Vagina (tissue), 2 donors: Measurements from ENCODE around the gene SELENOO. TPM values are rescaled to one million over a fixed set of nuclear protein-coding genes. Genes with fewer than 3 reads are reported as not detected.

Experiments used
- DNase-seq, 2 donors: peaks; one replicate each; pipeline ENCODE4 v3.0.0-alpha.2; 2017; ENCODE audit errors: extremely low spot score in 2 of 2
- H3K27ac ChIP-seq: fragments of 200-600 bp; sonication (generic); one replicate; pipeline ENCODE4 v1.5.1; 2019
- H3K27me3 ChIP-seq: fragments of 200-600 bp; sonication (generic); one replicate; pipeline ENCODE4 v1.5.1; 2019
- H3K36me3 ChIP-seq, 2 donors: fragments of 200-600 bp; sonication (generic); one replicate each; pipeline ENCODE4 v1.5.1; 2017 to 2019
- H3K4me1 ChIP-seq: fragments of 200-600 bp; sonication (generic); one replicate; pipeline ENCODE4 v1.5.1; 2019
- H3K4me3 ChIP-seq, 2 donors: fragments of 200-600 bp; sonication (generic); 1 replicate in 1 of 2; 2 replicates in 1 of 2; pipeline ENCODE4 v1.5.1; 2016 to 2019
- H3K9me3 ChIP-seq: fragments of 200-600 bp; sonication (generic); one replicate; pipeline ENCODE4 v1.5.1; 2019
- POLR2A ChIP-seq, 2 donors: fragments of 450-650 bp; IDR thresholded peaks; one replicate each; pipeline ENCODE4 v1.6.1; 2017; ENCODE audit warnings: antibody characterized with exemption in 2 of 2, mild to moderate bottlenecking in 2 of 2, moderate library complexity in 2 of 2
- POLR2AphosphoS5 ChIP-seq, 2 donors: sonication (generic); formaldehyde crosslinking; IDR thresholded peaks; one replicate each; pipeline ENCODE4 v1.9.0; 2017; ENCODE audit warnings: antibody characterized with exemption in 2 of 2, mild to moderate bottlenecking in 2 of 2, low read depth in 1 of 2; ENCODE audit not compliant: insufficient read depth in 1 of 2
- intact Hi-C: fragments of 100-400 bp; cut with DNase I; formaldehyde crosslinking; loops from one replicate; pipeline ENCODE4 v1.15.1; 2023
- total RNA-seq: library from RNA; depleted of rRNA; stranded (reverse); fragments of >200 nt; gene quantifications from one replicate; pipeline ENCODE4 v1.2.3, GENCODE V29; 2016
- TF ChIP-seq, protein P1 (sequence below), 3 experiments: fragments of 450-650 bp in 2 of 3; fragments of 200-600 bp in 1 of 3; sonication (generic) in 1 of 3; IDR thresholded peaks; one replicate each; pipeline ENCODE4 v1.5.1; 2017 to 2019; ENCODE audit warnings: antibody characterized with exemption in 3 of 3, mild to moderate bottlenecking in 2 of 3, moderate library complexity in 2 of 3

Gene SELENOO
- total RNA-seq, 1 donor from 2014 or later, result 39.0 TPM

DNA sequence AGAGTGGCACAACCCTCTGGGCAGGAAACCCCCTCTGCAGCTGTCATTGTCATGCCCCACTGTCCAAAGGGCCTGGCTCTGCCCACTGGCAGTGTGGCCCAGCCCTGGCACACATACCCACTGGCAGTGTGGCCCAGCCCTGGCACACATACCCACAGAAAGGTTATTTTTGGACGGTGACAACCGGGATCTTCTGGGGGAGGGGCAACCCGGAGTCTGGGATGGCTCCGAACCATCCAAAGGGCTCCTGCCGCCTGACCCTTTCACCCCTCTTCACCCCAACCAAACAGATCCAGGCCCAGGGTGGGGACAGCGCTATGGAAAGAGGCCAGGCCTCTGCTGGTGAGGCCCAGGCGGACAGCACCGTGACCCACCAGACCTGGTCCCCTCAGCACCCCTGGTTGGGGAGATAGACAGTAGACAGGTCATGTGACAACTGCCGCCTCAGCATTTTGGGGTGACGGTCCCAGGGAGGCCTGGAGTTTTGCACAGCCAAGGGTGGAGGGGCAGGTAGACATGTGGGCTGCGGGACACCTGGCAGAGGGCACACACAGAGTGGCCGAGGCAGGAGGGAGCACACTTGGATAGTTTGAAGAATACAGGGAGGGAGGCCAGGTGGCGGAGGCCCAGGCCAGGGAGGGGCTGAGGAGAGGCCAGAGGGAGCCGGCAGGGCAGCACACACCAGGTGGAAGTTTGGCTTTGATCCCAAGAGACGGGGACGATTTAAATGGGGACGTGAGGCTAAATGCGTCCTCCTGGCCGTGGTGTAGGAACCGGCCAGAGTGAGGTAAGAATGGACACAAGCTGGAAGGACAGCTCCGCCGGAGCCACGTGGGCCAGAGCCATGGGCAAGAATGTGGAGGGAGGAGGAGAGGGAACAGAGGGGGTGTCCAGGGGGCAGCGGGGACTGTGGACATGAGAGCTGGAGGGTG lies 57.8 kb downstream of the SELENOO start:
- no peak overlapping the region for H3K4me3 ChIP-seq
- H3K27me3 ChIP-seq, result no peaks in the 10 kb centered on the region
- peaks cover 23% of the 10 kb centered on the region for H3K4me1 ChIP-seq
- DNase-seq, result no peak
- intact Hi-C loops, result no loop called here
- no peaks in the 10 kb centered on the region for H3K9me3 ChIP-seq
- H3K36me3 ChIP-seq, result no peaks in the 10 kb centered on the region
- H3K27ac ChIP-seq, result no peak overlapping the region
- TF ChIP-seq, protein P1, sequence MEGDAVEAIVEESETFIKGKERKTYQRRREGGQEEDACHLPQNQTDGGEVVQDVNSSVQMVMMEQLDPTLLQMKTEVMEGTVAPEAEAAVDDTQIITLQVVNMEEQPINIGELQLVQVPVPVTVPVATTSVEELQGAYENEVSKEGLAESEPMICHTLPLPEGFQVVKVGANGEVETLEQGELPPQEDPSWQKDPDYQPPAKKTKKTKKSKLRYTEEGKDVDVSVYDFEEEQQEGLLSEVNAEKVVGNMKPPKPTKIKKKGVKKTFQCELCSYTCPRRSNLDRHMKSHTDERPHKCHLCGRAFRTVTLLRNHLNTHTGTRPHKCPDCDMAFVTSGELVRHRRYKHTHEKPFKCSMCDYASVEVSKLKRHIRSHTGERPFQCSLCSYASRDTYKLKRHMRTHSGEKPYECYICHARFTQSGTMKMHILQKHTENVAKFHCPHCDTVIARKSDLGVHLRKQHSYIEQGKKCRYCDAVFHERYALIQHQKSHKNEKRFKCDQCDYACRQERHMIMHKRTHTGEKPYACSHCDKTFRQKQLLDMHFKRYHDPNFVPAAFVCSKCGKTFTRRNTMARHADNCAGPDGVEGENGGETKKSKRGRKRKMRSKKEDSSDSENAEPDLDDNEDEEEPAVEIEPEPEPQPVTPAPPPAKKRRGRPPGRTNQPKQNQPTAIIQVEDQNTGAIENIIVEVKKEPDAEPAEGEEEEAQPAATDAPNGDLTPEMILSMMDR (IDR thresholded peaks at IDR 0.05), result no peak
- TF ChIP-seq POLR2A (IDR thresholded peaks at IDR 0.05) (no peak), POLR2AphosphoS5 (IDR thresholded peaks at IDR 0.05; ENCODE audit: insufficient read depth in 1 of 2, low read depth in 1 of 2) (no peak)

DNA sequence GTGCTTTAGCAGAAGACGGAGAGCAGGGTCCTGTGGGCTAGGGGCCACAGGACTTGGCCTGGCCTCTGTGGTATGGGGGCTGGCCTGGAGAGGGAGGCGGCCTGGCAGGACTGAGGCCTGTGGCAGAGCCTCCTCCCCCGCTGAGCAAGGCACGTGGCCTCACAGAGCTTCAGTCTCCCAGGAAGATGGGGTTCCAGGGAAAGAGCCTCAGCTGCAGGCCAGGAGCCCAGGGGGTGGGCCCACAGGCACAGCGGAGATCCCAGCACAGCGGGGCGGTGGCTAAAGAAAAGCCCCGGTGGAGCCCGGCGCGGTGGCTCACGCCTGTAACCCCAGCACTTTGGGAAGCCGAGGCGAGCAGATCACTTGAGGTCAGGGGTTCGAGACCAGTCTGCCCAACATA lies 58.5 kb downstream of the SELENOO start:
- H3K27ac ChIP-seq, result no peak overlapping the region
- intact Hi-C loops, result no loop called here
- peaks cover 23% of the 10 kb centered on the region for H3K4me1 ChIP-seq
- H3K36me3 ChIP-seq, result no peaks in the 10 kb centered on the region
- DNase-seq, result no peak
- H3K4me3 ChIP-seq, result no peak overlapping the region
- TF ChIP-seq POLR2AphosphoS5 (IDR thresholded peaks at IDR 0.05; ENCODE audit: insufficient read depth in 1 of 2, low read depth in 1 of 2), result no peak
- TF ChIP-seq, protein P1 (IDR thresholded peaks at IDR 0.05), result no peak
- H3K27me3 ChIP-seq, result no peaks in the 10 kb centered on the region
- H3K9me3 ChIP-seq, result no peaks in the 10 kb centered on the region

DNA sequence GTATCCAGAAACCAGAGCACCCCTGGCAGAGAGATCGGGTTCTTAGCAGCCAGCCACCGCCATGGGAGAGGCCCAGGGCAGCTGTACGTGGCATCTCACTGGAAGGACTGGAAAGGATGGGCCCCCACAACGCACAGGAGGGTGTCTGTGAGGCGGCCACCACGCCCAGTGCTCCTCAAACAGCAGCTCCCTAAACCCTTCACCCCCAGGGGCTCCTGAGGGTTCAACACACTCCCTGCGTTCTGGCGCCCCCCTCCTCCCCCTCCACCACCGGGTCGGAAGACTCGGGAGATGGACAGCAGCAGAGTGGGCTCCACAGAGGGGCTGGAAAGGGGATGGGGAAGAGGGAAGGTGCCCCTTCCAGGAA lies 59.6 kb downstream of the SELENOO start:
- H3K36me3 ChIP-seq, result no peaks in the 10 kb centered on the region
- no peak for DNase-seq
- no peaks in the 10 kb centered on the region for H3K27me3 ChIP-seq
- H3K4me3 ChIP-seq, result peak overlapping the region; percentile 49 to 70
- no peaks in the 10 kb centered on the region for H3K9me3 ChIP-seq
- TF ChIP-seq POLR2A (IDR thresholded peaks at IDR 0.05) (no peak), POLR2AphosphoS5 (IDR thresholded peaks at IDR 0.05; ENCODE audit: insufficient read depth in 1 of 2, low read depth in 1 of 2) (no peak)
- TF ChIP-seq, protein P1 (IDR thresholded peaks at IDR 0.05), result no peak
- intact Hi-C loops, result loop anchor here (10.0 kb wide), 1 partner anchor 264 kb away; the partner anchor contains the start of gene SCO2
- peaks cover 23% of the 10 kb centered on the region for H3K4me1 ChIP-seq
- peak overlapping the region; percentile 44 for H3K27ac ChIP-seq

DNA sequence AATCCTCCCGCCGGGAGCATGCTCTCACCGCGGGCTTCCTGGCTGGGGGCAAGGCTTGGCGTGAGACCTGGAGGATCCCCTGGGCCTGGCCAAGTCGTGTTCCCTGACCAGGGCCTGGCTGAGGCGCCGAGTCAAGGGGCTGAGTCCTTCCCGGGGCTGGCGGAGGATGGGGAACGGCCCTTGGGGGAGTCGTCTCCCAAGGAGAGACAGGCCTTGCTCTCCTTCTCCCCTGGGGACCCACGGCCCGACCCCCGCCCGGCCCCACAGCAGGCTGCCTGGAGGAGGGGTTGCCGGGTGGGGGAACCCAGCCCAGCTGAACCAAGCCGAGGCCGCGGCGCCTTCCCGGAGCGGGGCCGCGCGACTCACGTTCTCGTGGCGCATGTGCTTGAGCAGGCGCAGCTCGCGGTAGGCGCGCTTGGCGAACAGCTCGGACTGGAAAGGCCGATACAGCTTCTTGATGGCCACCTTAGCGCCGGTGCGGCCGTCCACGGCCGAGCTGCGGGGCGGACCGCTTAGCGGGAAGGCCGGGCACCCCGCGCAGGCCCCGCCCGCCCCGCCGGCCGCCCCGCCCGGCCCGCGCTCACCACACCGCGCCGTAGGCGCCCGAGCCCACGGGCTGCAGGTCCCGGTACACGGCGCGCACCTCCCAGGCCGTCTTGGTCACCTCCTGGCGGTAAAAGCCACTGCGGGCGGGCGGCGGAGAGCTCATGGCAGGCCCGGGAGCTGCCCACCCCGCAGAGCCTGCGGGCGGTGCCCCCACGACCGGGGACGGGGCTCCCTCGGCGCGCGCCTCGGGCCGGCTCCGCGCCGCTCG lies 60.2 kb downstream of the SELENOO start:
- no peaks in the 10 kb centered on the region for H3K36me3 ChIP-seq
- no peak for DNase-seq
- H3K27me3 ChIP-seq, result no peaks in the 10 kb centered on the region
- intact Hi-C loops, result loop anchor here (10.0 kb wide), 1 partner anchor 264 kb away; the partner anchor contains the start of gene SCO2
- peaks cover 23% of the 10 kb centered on the region for H3K4me1 ChIP-seq
- peak overlapping the region; percentile 49 to 70 for H3K4me3 ChIP-seq
- H3K9me3 ChIP-seq, result no peaks in the 10 kb centered on the region
- peak overlapping the region; percentile 44 for H3K27ac ChIP-seq
- no peak for TF ChIP-seq POLR2A (IDR thresholded peaks at IDR 0.05)
- TF ChIP-seq, protein P1 (IDR thresholded peaks at IDR 0.05), result no peak
- TF ChIP-seq POLR2AphosphoS5 (IDR thresholded peaks at IDR 0.05; ENCODE audit: insufficient read depth in 1 of 2, low read depth in 1 of 2), result peak in 1 of 2 donors; percentile 30
